GM12878 (cell line): ENCODE data around the gene COL24A1. TPM values are rescaled to one million over a fixed set of nuclear protein-coding genes. Genes with fewer than 3 reads are reported as not detected.

Experiments used
- ATAC-seq: fragments of 200-7000 bp; cut with Tn5 transposase; 3 replicates; pipeline ENCODE4 v1.9.1; 2020; ENCODE audit warnings: mild to moderate bottlenecking, moderate library complexity
- BruUV-seq: library from RNA; stranded (reverse); fragments of 400-500 nt; replicated peaks from 2 replicates; lab custom pipeline; 2021; lab: Mats Ljungman, UMichigan
- CTCF ChIA-PET: fragments of 300-600 bp; sonication (Branson Sonifier 250); formaldehyde crosslinking; extraction: SDS; loops from one replicate; lab custom pipeline; 2021; ENCODE audit warnings: inconsistent platforms; lab: Yijun Ruan, JAX
- POLR2A ChIA-PET: fragments of 350-600 bp; formaldehyde crosslinking; extraction: SDS; loops from one replicate; lab custom pipeline; 2021; ENCODE audit warnings: inconsistent platforms; lab: Charles Lee
- RAD21 ChIA-PET: fragments of 300-600 bp; sonication (Branson Sonifier 250); formaldehyde crosslinking; loops from one replicate; lab custom pipeline; 2023; ENCODE audit warnings: antibody characterized with exemption; ENCODE audit not compliant: unreplicated experiment; lab: Charles Lee
- SMC1A ChIA-PET: fragments of 300-600 bp; sonication (Branson Sonifier 250); formaldehyde crosslinking; loops from one replicate; lab custom pipeline; 2023; ENCODE audit not compliant: unreplicated experiment, uncharacterized antibody; lab: Charles Lee
- DNase-seq: peaks from one replicate; pipeline ENCODE4 v3.0.0-alpha.2; 2011; ENCODE audit warnings: low read depth, low spot score
- FAIRE-seq: peaks from 3 replicates; lab custom pipeline; 2011; peaks lifted over from hg19 to GRCh38; lab: Jason Lieb, UNC
- H2AFZ ChIP-seq: 2 replicates; pipeline ENCODE4 v1.6.0; 2011; ENCODE audit warnings: low read depth, low read length, control low read depth; ENCODE audit not compliant: control insufficient read depth
- H3K27ac ChIP-seq: 2 replicates; pipeline ENCODE4 v1.5.1; 2011; ENCODE audit warnings: control low read depth; ENCODE audit not compliant: control insufficient read depth, insufficient read depth
- H3K27me3 ChIP-seq, 2 experiments: replicated peaks in 1 of 2; 2 replicates each; pipeline versions ENCODE4 v1.6.0 to v1.6.1; 2011; ENCODE audit warnings: low read length in 1 of 2; ENCODE audit not compliant: control insufficient read depth in 2 of 2, insufficient read depth in 2 of 2
- H3K36me3 ChIP-seq, 2 experiments: 2 replicates each; pipeline ENCODE4 v1.5.1; 2011; ENCODE audit warnings: low read length in 1 of 2; ENCODE audit not compliant: control insufficient read depth in 2 of 2, insufficient read depth in 2 of 2
- H3K4me1 ChIP-seq: 2 replicates; pipeline ENCODE4 v1.6.1; 2011; ENCODE audit warnings: mild to moderate bottlenecking, low read length, moderate library complexity, mixed read lengths; ENCODE audit not compliant: control insufficient read depth, insufficient read depth
- H3K4me2 ChIP-seq: 2 replicates; pipeline ENCODE4 v1.6.0; 2011; ENCODE audit warnings: control low read depth; ENCODE audit not compliant: control insufficient read depth, insufficient read depth
- H3K4me3 ChIP-seq: fragments of 200-600 bp; sonication (generic); 2 replicates; pipeline ENCODE4 v1.5.1; 2016
- H3K79me2 ChIP-seq: 2 replicates; pipeline ENCODE4 v1.6.0; 2011; ENCODE audit warnings: low read length; ENCODE audit not compliant: control insufficient read depth, insufficient read depth
- H3K9ac ChIP-seq: 2 replicates; pipeline ENCODE4 v1.8.0; 2011; ENCODE audit warnings: low read length, control low read depth, mixed read lengths; ENCODE audit not compliant: control insufficient read depth, insufficient read depth
- H3K9me3 ChIP-seq: replicated peaks from 3 replicates; pipeline ENCODE4 v1.5.1; 2011; ENCODE audit warnings: mild to moderate bottlenecking, low read length; ENCODE audit not compliant: control insufficient read depth, insufficient read depth
- H4K20me1 ChIP-seq: 2 replicates; pipeline ENCODE4 v1.6.0; 2011; ENCODE audit not compliant: control insufficient read depth, insufficient read depth
- CUX1 ChIP-seq: IDR thresholded peaks from 2 replicates; pipeline ENCODE4 v1.6.1; 2012; ENCODE audit warnings: improper control_type of control experiment, low read depth, low read length; ENCODE audit not compliant: insufficient replicate concordance
- E4F1 ChIP-seq: fragments of 450-650 bp; IDR thresholded peaks from 2 replicates; pipeline ENCODE4 v1.6.1; 2018; ENCODE audit warnings: borderline replicate concordance, mild to moderate bottlenecking; ENCODE audit not compliant: partially characterized antibody
- NFIC ChIP-seq: IDR thresholded peaks from 2 replicates; pipeline ENCODE4 v1.6.1; 2012; ENCODE audit warnings: low read depth, mild to moderate bottlenecking, inconsistent platforms, low read length, moderate library complexity
- POLR2AphosphoS2 ChIP-seq: IDR thresholded peaks from 2 replicates; pipeline ENCODE4 v1.6.1; 2011; ENCODE audit warnings: low read depth, mild to moderate bottlenecking, low read length, improper control_type of control experiment, moderate library complexity
- RAD21 ChIP-seq: IDR thresholded peaks from 2 replicates; pipeline ENCODE4 v1.6.1; 2011; ENCODE audit warnings: mild to moderate bottlenecking, low read depth, low read length, moderate library complexity; ENCODE audit not compliant: insufficient read depth
- RUNX3 ChIP-seq: IDR thresholded peaks from 2 replicates; pipeline ENCODE4 v1.6.1; 2012; ENCODE audit warnings: low read length, inconsistent platforms
- SIN3A ChIP-seq: IDR thresholded peaks from 2 replicates; pipeline ENCODE4 v1.6.1; 2012; ENCODE audit warnings: low read depth, low read length, improper control_type of control experiment
- TAF1 ChIP-seq: IDR thresholded peaks from 2 replicates; pipeline ENCODE4 v1.6.1; 2011; ENCODE audit warnings: mild to moderate bottlenecking, low read depth, low read length, borderline replicate concordance
- YBX1 ChIP-seq: fragments of 450-650 bp; IDR thresholded peaks from 2 replicates; pipeline ENCODE4 v1.6.1; 2016; ENCODE audit warnings: antibody characterized with exemption
- WGBS: methylation state at CpG from one replicate; pipeline ENCODE4 v1.1.6; 2016; ENCODE audit warnings: low lambda C conversion rate; ENCODE audit not compliant: insufficient replicate concordance, insufficient coverage; ENCODE audit errors: missing lambda C conversion rate; 5-methylcytosine and 5-hydroxymethylcytosine counted together
- in situ Hi-C: fragments of 300-500 bp; cut with MboI; formaldehyde crosslinking; loops from 9 replicates; pipeline ENCODE4 v1.14.3; 2018; ENCODE audit warnings: mixed read lengths
- intact Hi-C: fragments of 100-400 bp; cut with micrococcal nuclease; formaldehyde crosslinking; loops from one replicate; pipeline ENCODE4 v1.14.2; 2022; ENCODE audit not compliant: unreplicated experiment
- polyA plus RNA-seq, 11 experiments: library from polyadenylated mRNA; depleted of rRNA in 4 of 11; unstranded in 6 of 11; stranded (reverse) in 5 of 11; fragments of >200 nt; fragmentation: Nextera tagmentation in 4 of 11; fragmentation: Illumina TruSeq in 1 of 11; extraction: Ambion mirVana in 4 of 11; extraction: Trizol in 1 of 11; gene quantifications; 1 replicate in 1 of 11; 2 replicates in 10 of 11; pipeline versions ENCODE4 v1.2.1 to v1.2.3, GENCODE V29; 2011 to 2016; ENCODE audit warnings: inconsistent platforms in 2 of 11, missing spikeins in 2 of 11, low read depth in 1 of 11
- total RNA-seq, 4 experiments: library from RNA; depleted of rRNA in 3 of 4; stranded (reverse); fragments of >200 nt in 3 of 4; fragmentation: Illumina TruSeq in 1 of 4; extraction: Trizol in 1 of 4; gene quantifications; 2 replicates each; pipeline versions ENCODE4 v1.2.1 to v1.2.3, GENCODE V29; 2013 to 2021
- TF ChIP-seq, protein P1 (sequence below): fragments of 450-650 bp; IDR thresholded peaks from 2 replicates; pipeline ENCODE4 v1.6.1; 2017; ENCODE audit warnings: mild to moderate bottlenecking, low read depth, inconsistent platforms; ENCODE audit not compliant: poor library complexity, severe bottlenecking

Gene COL24A1
- total and polyA plus RNA-seq, 10 of the 15 experiments (the other 5 are each of a cell fraction or from before 2014, with no cell fraction given): 0.19 to 4.1 (median 2.0) TPM

DNA sequence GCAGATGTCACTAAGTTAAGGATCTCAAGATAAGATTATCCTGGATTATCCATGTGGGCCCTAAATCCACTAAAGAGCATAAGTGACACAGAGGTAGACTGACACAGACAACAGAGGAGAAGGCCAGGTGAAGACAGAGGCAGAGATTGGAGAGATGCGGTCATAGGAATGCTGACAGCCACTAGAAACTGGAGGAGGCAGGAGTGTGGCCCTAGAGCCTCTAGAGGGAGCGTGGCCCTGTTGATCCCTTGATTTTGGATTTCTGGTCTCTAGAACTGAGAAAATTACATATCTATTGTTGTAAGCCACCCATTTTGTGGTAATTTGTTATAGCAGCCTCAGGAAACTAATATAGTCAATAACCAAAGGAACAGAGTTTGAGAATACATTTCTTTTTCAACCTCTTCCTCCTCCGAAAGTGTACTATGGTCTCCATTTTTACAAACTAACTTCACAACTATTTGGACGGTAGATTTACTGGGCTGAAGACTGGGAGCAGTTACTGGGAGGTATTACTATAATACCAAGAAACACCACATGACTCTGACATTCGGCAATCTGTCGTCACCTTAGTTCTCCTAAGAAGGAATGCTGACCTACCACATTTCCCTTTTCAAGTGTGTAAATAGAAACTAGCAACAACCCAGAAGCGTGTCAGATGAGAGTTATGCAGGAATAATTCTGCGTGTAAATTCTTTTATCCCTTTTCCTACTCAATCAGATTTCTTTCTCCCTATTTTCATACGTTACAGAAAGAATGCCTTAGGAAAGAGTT is 332.3 kb downstream of the COL24A1 start:
- no peak overlapping the region for H2AFZ ChIP-seq
- CTCF ChIA-PET: no interaction called here
- no peaks in the 10 kb centered on the region for H3K27me3 ChIP-seq
- no peaks in the 10 kb centered on the region for H3K79me2 ChIP-seq
- TF ChIP-seq CUX1 (no peak), E4F1 (no peak), TAF1 (no peak), YBX1 (no peak), RAD21 (no peak), POLR2AphosphoS2 (no peak), SIN3A (no peak), NFIC (no peak), RUNX3 (no peak)
- TF ChIP-seq, protein P1, sequence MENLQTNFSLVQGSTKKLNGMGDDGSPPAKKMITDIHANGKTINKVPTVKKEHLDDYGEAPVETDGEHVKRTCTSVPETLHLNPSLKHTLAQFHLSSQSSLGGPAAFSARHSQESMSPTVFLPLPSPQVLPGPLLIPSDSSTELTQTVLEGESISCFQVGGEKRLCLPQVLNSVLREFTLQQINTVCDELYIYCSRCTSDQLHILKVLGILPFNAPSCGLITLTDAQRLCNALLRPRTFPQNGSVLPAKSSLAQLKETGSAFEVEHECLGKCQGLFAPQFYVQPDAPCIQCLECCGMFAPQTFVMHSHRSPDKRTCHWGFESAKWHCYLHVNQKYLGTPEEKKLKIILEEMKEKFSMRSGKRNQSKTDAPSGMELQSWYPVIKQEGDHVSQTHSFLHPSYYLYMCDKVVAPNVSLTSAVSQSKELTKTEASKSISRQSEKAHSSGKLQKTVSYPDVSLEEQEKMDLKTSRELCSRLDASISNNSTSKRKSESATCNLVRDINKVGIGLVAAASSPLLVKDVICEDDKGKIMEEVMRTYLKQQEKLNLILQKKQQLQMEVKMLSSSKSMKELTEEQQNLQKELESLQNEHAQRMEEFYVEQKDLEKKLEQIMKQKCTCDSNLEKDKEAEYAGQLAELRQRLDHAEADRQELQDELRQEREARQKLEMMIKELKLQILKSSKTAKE: no peak
- TF ChIP-seq, all 136 proteins: peak for 0
- Histone ChIP-seq H3K4me1 (no peaks in the 10 kb centered on the region), H3K36me3 (no peaks in the 10 kb centered on the region), H3K27ac (no peak overlapping the region), H3K4me3 (no peak overlapping the region), H3K9me3 (no peaks in the 10 kb centered on the region), H3K4me2 (no peak overlapping the region), H3K9ac (no peak overlapping the region), H4K20me1 (no peaks in the 10 kb centered on the region)
- ChIA-PET SMC1A (no interaction called here), POLR2A (no interaction called here), RAD21 (no interaction called here)
- intact Hi-C loops (no loop called here), in situ Hi-C loops (no loop called here)
- BruUV-seq: no TSS peak
- FAIRE-seq (no peak), DNase-seq (no peak), ATAC-seq (no peak)
- WGBS: 63% methylated on average over 9 of the region's 9 CpGs
